ENCODE results near the gene FAM174A. TPM values are rescaled to one million over a fixed set of nuclear protein-coding genes. Genes with fewer than 3 reads are reported as not detected.

FAM174A gene
- total and polyA plus RNA-seq, 9 of the 15 experiments (the other 6 are each of a cell fraction or from before 2014, with no cell fraction given): 0.14 to 2.9 (median 1.2) TPM

DNA sequence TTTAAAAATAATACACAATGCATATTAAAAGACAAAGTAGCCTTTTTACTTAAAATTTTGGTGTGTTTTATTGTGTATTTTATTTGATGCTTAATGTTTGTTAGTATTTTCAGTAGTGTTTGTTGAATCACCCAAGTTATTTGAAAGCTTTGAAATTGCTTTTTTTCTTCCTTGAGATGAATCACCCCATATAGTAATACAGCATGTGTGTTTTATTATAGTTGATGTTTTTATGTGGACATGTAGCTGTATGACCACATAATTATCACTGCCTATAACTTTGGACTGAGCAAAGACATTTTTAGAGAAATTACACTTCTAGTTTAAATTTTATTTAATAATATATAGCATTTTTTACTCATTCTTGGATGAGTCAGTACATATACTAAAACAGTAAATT lies 18.0 kb downstream of the FAM174A start:
- Histone ChIP-seq H2AFZ (ENCODE audit: low read depth, low read length) (no peak overlapping the region), H4K20me1 (replicated peaks; ENCODE audit: control insufficient read depth, insufficient read depth, low read length) (no peaks in the 10 kb centered on the region), H3K36me3 (ENCODE audit: control insufficient read depth, insufficient read depth, low read length) (no peaks in the 10 kb centered on the region), H3K27ac (ENCODE audit: extremely low read depth, low read depth, low read length) (no peak overlapping the region), H3K27me3 (ENCODE audit: control insufficient read depth in 2 of 2, insufficient read depth in 2 of 2, low read length in 2 of 2) (no peaks in the 10 kb centered on the region), H3K79me2 (ENCODE audit: control insufficient read depth, insufficient read depth, low read length) (no peaks in the 10 kb centered on the region), H3K4me1 (replicated peaks in 1 of 2; ENCODE audit: control insufficient read depth in 2 of 2, insufficient read depth in 2 of 2, low read length in 2 of 2) (no peaks in the 10 kb centered on the region), H3K9me3 (replicated peaks; ENCODE audit: control insufficient read depth, insufficient read depth, low read depth, low read length) (no peaks in the 10 kb centered on the region), H3K9ac (ENCODE audit: insufficient read depth in 1 of 2, low read depth in 2 of 2, low read length in 2 of 2) (no peak overlapping the region), H3K9me1 (ENCODE audit: control insufficient read depth, insufficient read depth, low read length) (no peaks in the 10 kb centered on the region), H3K4me3 (no peak overlapping the region), H3K4me2 (ENCODE audit: insufficient read depth, low read length) (no peak overlapping the region)
- ATAC-seq (no peak), DNase-seq (ENCODE audit: extremely low read depth in 1 of 4, low spot score in 3 of 4) (no peak), FAIRE-seq (no peak)
- TF ChIP-seq POLR2AphosphoS2 (IDR thresholded peaks at IDR 0.05; ENCODE audit: low read length) (no peak), KDM4B (IDR thresholded peaks at IDR 0.05; ENCODE audit: borderline replicate concordance in 2 of 2, low read depth in 1 of 2) (no peak), BACH1 (tag; IDR thresholded peaks at IDR 0.05) (no peak), TEAD4 (IDR thresholded peaks at IDR 0.05; ENCODE audit: low read length) (no peak), TEAD4 (CRISPR knock-in tag; IDR thresholded peaks at IDR 0.05; ENCODE audit: borderline replicate concordance) (no peak), RCOR1 (IDR thresholded peaks at IDR 0.05; ENCODE audit: borderline replicate concordance in 1 of 2, low read depth in 2 of 2, low read length in 2 of 2) (no peak), FOXK2 (conservative IDR thresholded peaks at IDR 0.05 in 1 of 2, IDR thresholded peaks at IDR 0.05 in 1 of 2; ENCODE audit: low read depth in 2 of 2) (no peak), ZNF589 (CRISPR knock-in tag; IDR thresholded peaks at IDR 0.05; ENCODE audit: low read depth) (no peak), STAG1 (CRISPR knock-in tag; IDR thresholded peaks at IDR 0.05; ENCODE audit: borderline replicate concordance) (no peak)
- TF ChIP-seq, protein P1, sequence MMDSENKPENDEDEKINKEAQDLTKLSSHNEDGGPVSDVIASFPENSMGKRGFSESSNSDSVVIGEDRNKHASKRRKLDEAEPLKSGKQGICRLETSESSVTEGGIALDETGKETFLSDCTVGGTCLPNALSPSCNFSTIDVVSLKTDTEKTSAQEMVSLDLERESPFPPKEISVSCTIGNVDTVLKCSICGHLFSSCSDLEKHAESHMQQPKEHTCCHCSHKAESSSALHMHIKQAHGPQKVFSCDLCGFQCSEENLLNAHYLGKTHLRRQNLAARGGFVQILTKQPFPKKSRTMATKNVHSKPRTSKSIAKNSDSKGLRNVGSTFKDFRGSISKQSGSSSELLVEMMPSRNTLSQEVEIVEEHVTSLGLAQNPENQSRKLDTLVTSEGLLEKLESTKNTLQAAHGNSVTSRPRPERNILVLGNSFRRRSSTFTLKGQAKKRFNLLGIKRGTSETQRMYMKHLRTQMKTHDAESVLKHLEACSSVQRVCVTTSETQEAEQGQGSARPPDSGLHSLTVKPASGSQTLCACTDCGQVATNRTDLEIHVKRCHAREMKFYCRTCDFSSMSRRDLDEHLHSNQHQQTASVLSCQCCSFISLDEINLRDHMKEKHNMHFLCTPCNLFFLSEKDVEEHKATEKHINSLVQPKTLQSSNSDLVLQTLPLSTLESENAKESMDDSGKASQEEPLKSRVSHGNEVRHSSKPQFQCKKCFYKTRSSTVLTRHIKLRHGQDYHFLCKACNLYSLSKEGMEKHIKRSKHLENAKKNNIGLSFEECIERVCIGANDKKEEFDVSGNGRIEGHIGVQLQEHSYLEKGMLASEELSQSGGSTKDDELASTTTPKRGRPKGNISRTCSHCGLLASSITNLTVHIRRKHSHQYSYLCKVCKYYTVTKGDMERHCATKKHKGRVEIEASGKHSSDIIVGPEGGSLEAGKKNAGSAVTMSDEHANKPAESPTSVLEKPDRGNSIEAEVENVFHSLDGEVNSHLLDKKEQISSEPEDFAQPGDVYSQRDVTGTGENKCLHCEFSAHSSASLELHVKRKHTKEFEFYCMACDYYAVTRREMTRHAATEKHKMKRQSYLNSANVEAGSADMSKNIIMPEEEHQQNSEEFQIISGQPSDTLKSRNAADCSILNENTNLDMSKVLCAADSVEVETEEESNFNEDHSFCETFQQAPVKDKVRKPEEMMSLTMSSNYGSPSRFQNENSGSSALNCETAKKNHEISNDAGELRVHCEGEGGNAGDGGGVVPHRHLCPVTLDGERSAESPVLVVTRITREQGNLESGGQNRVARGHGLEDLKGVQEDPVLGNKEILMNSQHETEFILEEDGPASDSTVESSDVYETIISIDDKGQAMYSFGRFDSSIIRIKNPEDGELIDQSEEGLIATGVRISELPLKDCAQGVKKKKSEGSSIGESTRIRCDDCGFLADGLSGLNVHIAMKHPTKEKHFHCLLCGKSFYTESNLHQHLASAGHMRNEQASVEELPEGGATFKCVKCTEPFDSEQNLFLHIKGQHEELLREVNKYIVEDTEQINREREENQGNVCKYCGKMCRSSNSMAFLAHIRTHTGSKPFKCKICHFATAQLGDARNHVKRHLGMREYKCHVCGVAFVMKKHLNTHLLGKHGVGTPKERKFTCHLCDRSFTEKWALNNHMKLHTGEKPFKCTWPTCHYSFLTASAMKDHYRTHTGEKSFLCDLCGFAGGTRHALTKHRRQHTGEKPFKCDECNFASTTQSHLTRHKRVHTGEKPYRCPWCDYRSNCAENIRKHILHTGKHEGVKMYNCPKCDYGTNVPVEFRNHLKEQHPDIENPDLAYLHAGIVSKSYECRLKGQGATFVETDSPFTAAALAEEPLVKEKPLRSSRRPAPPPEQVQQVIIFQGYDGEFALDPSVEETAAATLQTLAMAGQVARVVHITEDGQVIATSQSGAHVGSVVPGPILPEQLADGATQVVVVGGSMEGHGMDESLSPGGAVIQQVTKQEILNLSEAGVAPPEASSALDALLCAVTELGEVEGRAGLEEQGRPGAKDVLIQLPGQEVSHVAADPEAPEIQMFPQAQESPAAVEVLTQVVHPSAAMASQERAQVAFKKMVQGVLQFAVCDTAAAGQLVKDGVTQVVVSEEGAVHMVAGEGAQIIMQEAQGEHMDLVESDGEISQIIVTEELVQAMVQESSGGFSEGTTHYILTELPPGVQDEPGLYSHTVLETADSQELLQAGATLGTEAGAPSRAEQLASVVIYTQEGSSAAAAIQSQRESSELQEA (IDR thresholded peaks at IDR 0.05; ENCODE audit: low read depth): no peak
- intact Hi-C loops (cut with micrococcal nuclease): no loop called here
- BruUV-seq (replicated peaks): no TSS peak
- in situ Hi-C loops (cut with MboI): no loop called here
- CTCF ChIA-PET (ENCODE audit: low intra/inter-chr PET ratio): no interaction called here
- POLR2A ChIA-PET: interaction anchor here (0.7 kb wide), 1 partner anchor 105 kb away, joined by 3 read pairs; no protein-coding TSS in a partner anchor
